Measurements from ENCODE around the gene ATP5F1E.

The ATP5F1E gene

GRCh38 chr20:59024111-59024530 lies 8.0 kb downstream of the ATP5F1E start:
- no peak overlapping the region for H3K4me3 ChIP-seq (replicated peaks; ENCODE audit: low read depth, low read length)
- no peak for TF ChIP-seq CTCF (IDR thresholded peaks at IDR 0.05; ENCODE audit: low read length, missing control alignments)
- no peak for DNase-seq (ENCODE audit: low read depth)

DNA sequence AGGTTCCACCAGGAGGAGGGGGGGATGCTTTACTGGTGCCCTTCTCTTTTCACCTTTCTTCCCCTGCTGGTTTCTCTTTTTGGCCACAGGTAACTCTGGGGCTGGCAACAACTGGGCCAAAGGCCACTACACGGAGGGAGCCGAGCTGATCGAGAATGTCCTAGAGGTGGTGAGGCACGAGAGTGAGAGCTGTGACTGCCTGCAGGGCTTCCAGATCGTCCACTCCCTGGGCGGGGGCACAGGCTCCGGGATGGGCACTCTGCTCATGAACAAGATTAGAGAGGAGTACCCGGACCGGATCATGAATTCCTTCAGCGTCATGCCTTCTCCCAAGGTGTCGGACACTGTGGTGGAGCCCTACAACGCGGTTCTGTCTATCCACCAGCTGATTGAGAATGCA lies 8.5 kb downstream of the ATP5F1E start:
- no peak for DNase-seq (ENCODE audit: low read depth)
- TF ChIP-seq CTCF (IDR thresholded peaks at IDR 0.05; ENCODE audit: low read length, missing control alignments) = no peak
- no peak overlapping the region for H3K4me3 ChIP-seq (replicated peaks; ENCODE audit: low read depth, low read length)

- no peak for TF ChIP-seq CTCF (IDR thresholded peaks at IDR 0.05; ENCODE audit: low read length, missing control alignments)
- no peak for DNase-seq (ENCODE audit: low read depth)
- no peak overlapping the region for H3K4me3 ChIP-seq (replicated peaks; ENCODE audit: low read depth, low read length)
Observed at GRCh38 chr20:59022754-59023153, 9.4 kb downstream of the ATP5F1E start.

- DNase-seq (ENCODE audit: low read depth) = peak; percentile 59
- no peak for TF ChIP-seq CTCF (IDR thresholded peaks at IDR 0.05; ENCODE audit: low read length, missing control alignments)
- H3K4me3 ChIP-seq (replicated peaks; ENCODE audit: low read depth, low read length) = no peak overlapping the region
Observed at GRCh38 chr20:59020938-59021551, 11.1 kb downstream of the ATP5F1E start.

DNA sequence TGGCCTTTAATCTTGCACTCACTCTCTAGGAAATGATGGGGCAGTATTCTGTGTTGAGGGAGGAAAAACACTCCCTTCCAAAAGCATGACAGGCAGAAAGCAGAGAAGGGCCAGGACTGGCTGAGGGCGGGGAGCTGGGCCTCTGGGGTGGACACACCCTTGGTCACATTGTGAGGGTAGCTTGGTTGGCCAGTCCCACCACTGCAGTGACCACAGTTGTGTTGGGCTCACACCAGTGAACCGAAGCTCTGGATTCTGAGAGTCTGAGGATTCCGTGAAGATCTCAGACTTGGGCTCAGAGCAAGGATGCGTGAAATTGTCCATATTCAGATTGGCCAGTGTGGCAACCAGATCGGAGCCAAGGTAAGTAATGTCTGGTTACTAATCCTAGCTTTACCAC lies 12.9 kb downstream of the ATP5F1E start, which contains the start of gene TUBB1:
Gene TUBB1, plus strand, starts transcription at position 213 of the 400 bp plus-strand sequence. Its CDS starts 94 bp downstream, at position 307.
- H3K4me3 ChIP-seq (replicated peaks; ENCODE audit: low read depth, low read length) = no peak within 1 kb of the TSS
- no peak for DNase-seq (ENCODE audit: low read depth)
- no peak for TF ChIP-seq CTCF (IDR thresholded peaks at IDR 0.05; ENCODE audit: low read length, missing control alignments)

DNA sequence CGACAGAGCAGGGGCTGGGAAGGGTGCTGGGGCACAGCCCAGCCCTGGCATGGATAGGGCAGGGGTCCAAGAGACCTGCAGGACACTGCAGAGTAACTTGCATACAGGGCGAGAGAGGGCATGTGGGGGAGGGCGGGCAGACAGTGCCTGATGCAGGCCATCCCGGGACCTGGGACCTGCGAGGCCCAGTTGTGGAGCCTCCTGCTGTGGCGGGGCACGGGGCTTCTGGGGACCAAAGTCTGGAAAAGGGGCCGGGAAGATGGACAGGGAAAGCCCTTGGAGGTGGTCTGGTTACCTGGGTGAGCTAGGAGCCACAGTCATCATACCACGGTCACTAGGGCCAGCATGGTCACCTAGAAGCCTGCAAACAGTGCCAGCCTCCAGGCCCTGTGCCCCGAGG lies 13.3 kb downstream of the ATP5F1E start:
- DNase-seq (ENCODE audit: low read depth) = no peak
- no peak overlapping the region for H3K4me3 ChIP-seq (replicated peaks; ENCODE audit: low read depth, low read length)
- no peak for TF ChIP-seq CTCF (IDR thresholded peaks at IDR 0.05; ENCODE audit: low read length, missing control alignments)
